T-helper 22 cell (primary cell): Measurements from ENCODE around the gene SF3A1.

Experiments used
- DNase-seq: peaks from one replicate; pipeline ENCODE4 v3.0.0-alpha.2; 2020; ENCODE audit warnings: low read depth

Gene SF3A1

DNA sequence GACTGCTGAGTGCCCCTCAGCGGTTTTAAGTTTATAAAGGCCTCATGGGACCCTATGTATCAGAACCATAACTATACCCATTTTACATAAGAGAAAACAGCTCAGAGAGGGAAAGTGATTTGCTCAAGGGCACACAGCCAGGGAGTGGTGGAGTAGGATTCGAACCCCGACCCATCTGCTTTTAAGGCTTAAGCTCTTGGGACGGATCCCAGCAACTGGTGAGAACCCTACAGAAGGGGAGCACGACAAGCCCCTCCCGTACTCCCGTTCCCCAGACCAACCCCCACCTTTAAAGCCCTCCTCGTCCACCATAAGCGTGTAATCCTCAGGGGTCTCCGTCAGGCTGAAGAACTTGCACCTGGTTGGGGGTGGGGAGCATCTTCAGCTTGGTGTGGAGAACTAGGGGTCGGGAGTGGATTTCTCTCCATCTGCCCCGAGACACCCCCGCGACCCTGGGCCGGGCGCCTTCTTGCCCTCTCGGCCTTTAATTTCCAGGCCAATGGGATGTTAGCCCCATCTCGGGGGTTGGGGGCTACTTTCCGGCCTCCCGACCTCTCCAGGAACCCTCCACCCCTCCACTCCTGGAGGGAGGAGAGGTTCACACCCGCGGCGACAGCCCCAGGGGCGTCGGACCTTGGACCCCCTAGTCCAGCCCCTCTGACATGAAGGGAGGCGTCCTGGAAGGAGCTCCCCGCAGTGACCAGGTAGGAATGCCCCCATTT, 68.1 kb downstream of the SF3A1 start:
- no peak for DNase-seq

DNA sequence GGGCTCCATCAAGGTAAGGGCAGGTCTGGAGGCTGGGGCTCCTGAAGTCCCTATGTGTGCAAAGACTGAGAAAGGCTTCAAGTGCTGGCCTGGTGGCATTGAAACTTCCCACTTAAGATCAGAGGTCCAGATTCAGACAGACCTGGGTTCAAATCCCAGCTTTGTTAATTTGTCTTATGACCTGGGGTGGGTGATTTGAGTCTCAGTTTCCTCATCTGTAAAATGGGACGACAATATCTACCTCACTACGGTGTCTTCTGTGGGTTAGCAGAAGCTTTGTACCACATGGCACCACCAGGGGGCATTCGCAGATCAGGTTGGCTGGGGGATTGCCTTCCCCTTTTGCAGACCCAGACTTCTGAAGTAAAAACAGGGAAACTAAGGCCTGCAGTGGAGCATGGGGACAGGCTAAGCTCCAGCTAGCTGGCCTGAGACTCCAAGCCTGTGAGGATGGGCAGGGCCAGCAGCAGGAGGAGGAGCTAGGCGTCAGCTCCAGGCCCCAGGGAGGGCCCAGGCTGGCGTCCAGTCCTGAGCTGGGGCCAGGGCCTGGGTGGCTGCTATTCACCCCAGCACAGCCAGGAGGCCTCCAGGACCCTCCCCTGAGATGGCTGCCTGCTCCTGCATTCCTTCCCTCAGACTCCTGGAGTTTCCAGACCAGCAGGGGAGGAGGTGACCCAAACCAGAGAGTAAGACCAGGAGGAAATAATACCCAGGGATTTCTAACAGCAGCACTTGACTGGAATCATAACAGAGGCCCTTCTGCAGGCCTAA, 68.9 kb downstream of the SF3A1 start:
- peak; percentile 64 for DNase-seq

DNA sequence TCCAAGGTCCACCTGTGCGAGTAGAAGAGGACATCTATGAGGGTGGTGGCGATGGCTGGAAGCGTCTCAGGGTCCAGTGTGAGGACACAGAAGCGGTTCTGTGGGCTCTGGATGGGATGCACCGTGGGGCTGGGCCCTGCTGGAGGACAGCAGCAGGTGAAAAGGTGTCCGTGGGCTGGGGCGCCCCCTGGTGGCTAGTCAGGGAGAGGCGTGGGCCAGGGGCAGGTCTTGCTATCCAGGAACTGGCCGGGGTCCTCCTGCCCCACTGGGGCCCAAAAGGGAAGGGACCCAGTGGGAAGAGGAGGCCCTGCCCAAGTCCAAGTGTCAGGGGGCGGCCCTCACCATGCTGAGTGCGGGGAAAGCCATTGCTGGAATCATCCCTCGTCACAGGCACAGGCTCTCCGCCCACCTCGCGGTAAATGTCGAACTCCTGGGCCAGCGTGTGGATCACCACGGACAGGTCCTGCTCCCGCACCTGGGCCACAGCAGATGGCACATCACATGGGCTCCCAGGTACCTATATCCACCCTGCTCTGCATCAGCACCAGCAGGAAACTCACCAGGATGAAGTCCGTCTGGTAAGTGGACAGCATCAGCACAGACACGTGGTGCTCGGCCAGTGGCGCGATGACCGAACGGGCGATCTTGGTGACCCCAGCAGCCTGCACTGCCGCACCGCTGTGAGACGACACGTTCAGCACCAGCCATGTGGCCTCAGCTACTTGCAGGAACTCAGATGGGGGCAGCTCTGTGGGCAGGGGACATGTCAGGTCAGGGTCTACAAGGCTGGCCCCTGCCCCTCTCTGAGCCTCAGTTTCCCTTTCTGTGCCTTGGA, 69.7 kb downstream of the SF3A1 start:
- DNase-seq, result peak; percentile 61

GRCh38 chr22:30286331-30286730, 70.4 kb downstream of the SF3A1 start:
- DNase-seq, result no peak

DNA sequence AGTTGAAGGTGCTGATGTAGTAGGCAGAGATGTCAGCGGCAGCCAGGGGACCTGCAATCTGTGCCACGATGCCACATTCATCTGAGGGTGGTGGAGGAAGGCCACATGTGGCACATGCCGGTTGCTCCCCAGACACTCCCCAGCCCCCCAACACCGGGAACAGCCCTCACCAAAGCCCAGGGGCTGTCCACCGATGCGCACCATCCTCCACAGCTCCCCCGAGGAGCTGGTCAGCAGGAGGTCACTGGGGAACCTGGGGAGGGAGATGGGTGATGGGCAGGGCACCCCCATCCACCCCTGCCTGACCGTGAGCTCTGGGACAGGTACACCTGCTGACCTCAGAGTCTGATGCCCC, 70.9 kb downstream of the SF3A1 start:
- DNase-seq, result no peak

GRCh38 chr22:30285176-30285845, 71.4 kb downstream of the SF3A1 start:
- no peak for DNase-seq

GRCh38 chr22:30284666-30285065, 72.0 kb downstream of the SF3A1 start:
- no peak for DNase-seq

DNA sequence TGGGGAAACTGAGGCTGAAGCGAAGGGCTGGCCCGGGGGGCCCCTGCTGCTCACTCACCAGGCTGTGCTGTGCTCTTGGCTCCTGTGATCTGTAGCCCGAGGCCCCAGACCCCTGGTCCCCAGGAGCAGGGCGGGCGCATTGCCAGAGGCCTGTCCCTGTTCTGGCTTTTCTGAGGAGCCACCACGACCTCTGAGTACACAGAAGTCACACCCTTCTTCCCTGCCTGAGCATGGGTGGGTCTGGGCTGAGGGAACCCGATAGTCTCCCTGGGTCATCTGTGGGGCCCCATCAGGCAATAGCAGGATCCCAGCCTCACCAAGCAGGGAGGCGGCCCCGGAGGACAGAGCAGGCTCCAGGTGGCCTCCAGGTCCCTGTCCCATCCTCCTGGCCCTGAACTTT, 72.5 kb downstream of the SF3A1 start:
- DNase-seq, result no peak

DNA sequence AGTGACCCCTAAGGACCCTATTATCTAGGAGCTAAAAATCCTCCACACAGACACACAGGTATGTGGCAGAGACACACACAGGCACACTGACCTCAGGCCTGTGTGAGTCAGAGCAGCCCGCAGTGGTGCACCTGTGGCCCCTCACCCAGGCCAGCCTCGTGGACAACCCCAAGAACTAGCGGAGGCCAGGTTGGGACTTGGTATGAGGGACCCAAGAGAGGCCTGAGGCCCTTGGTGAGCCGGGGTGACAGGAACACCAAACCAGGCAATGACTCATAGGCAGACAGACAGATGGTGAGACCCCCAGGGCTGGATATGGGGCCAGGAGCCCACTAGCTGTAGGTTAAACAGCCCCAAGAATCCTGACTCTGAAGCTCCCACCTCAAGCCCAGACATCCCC, 73.4 kb downstream of the SF3A1 start:
- no peak for DNase-seq

DNA sequence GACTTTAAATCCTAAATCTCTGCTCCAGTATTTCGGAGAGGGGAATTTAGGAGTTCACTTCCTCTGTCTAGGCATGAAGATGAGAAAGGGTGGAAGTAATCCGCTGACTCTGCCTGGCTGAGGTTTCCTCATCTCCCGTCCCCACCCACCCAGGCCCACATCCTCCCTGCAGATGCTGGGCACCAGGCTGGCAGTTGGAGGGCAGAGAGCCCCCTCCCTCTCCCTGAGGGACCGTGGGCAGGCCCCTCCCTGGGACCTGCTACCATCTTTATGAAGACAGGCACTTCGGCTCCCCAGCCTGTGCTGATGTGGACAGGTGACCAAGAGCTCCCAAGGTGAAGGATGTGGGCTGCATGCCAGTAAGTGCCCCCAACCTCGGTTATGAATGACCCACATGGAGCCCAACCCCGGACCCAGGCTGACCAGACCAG, 74.1 kb downstream of the SF3A1 start:
- DNase-seq, result no peak
